ENCODE data around the gene NOS2. TPM values are rescaled to one million over a fixed set of nuclear protein-coding genes. Genes with fewer than 3 reads are reported as not detected.

The NOS2 gene
- total RNA-seq (2022; extraction: Qiagen RNA extraction; ENCODE audit: low read depth) = 0.14 to 0.17 TPM (median 0.15 TPM) in 5 replicates

GRCh38 chr17:27800522-27800921 is at the start of gene NOS2:
TSS of gene NOS2 (minus strand) at chr17:27800529. CDS start at chr17:27798809, 1,720 bp downstream.

Other genes starting within 250 kb of the NOS2 start
- gene LGALS9, start 169.3 kb downstream of the NOS2 start, total RNA-seq (2022; extraction: Qiagen RNA extraction; ENCODE audit: low read depth) = 0.84 to 1.5 TPM (median 1.0 TPM) in 5 replicates
- gene LYRM9, start 92.8 kb upstream of the NOS2 start, total RNA-seq (2022; extraction: Qiagen RNA extraction; ENCODE audit: low read depth) = 0.95 to 2.3 TPM (median 1.5 TPM) in 5 replicates
- 9.1 to 12.5 TPM (median 10.4 TPM) in 5 replicates for gene NLK, start 242.1 kb upstream of the NOS2 start, total RNA-seq (2022; extraction: Qiagen RNA extraction; ENCODE audit: low read depth)

All from A549 treated with DMSO at 1 μM for 4 hours (cell line).